ENCODE measurements around the gene LEKR1.
"Not testable (repeated sequence)": the region's sequence is repeated elsewhere in the genome, so short reads cannot be mapped to it uniquely, and the experiment has no call there.

Gene LEKR1

GRCh38 chr3:156806698-156807097 lies 19.5 kb upstream of the LEKR1 start:
- DNase-seq (ENCODE audit: low read depth in 2 of 2): no peak

GRCh38 chr3:156808025-156808424 lies 18.1 kb upstream of the LEKR1 start:
- DNase-seq (ENCODE audit: low read depth in 2 of 2): no peak

GRCh38 chr3:156811089-156811862 lies 14.9 kb upstream of the LEKR1 start:
- DNase-seq (ENCODE audit: low read depth in 2 of 2): no peak

GRCh38 chr3:156812521-156813335 lies 13.4 kb upstream of the LEKR1 start:
- no peak for DNase-seq (ENCODE audit: low read depth in 2 of 2)

- no peak for DNase-seq (ENCODE audit: low read depth in 2 of 2)
Measured at GRCh38 chr3:156814295-156814694, 11.9 kb upstream of the LEKR1 start.

GRCh38 chr3:156816091-156816793 lies 9.9 kb upstream of the LEKR1 start:
- DNase-seq (ENCODE audit: low read depth in 2 of 2): peak in 1 of 2 donors; percentile 8

GRCh38 chr3:156816794-156817645 lies 9.1 kb upstream of the LEKR1 start:
- DNase-seq (ENCODE audit: low read depth in 2 of 2): peak; percentile 65 to 71

- DNase-seq (ENCODE audit: low read depth in 2 of 2): no peak
Measured at GRCh38 chr3:156817646-156818272, 8.4 kb upstream of the LEKR1 start.

GRCh38 chr3:156818273-156818651 lies 7.9 kb upstream of the LEKR1 start:
- DNase-seq (ENCODE audit: low read depth in 2 of 2): no peak

- DNase-seq (ENCODE audit: low read depth in 2 of 2): no peak
Measured at GRCh38 chr3:156818890-156819289, 7.3 kb upstream of the LEKR1 start.

GRCh38 chr3:156819842-156820691 lies 6.1 kb upstream of the LEKR1 start:
- DNase-seq (ENCODE audit: low read depth in 2 of 2): no peak

- no peak for DNase-seq (ENCODE audit: low read depth in 2 of 2)
Measured at GRCh38 chr3:156820692-156821080, 5.5 kb upstream of the LEKR1 start.

GRCh38 chr3:156822626-156823260 lies 3.4 kb upstream of the LEKR1 start:
- not testable (repeated sequence) for DNase-seq (ENCODE audit: low read depth in 2 of 2)

GRCh38 chr3:156825795-156826143 lies 384 bp upstream of the LEKR1 start:
- DNase-seq (ENCODE audit: low read depth in 2 of 2): no peak

- no peak for DNase-seq (ENCODE audit: low read depth in 2 of 2)
Measured at GRCh38 chr3:156826896-156827882, 1.0 kb downstream of the LEKR1 start.

GRCh38 chr3:156831006-156831405 lies 4.9 kb downstream of the LEKR1 start:
- DNase-seq (ENCODE audit: low read depth in 2 of 2): no peak

GRCh38 chr3:156834435-156834834 lies 8.3 kb downstream of the LEKR1 start:
- no peak for DNase-seq (ENCODE audit: low read depth in 2 of 2)

GRCh38 chr3:156834962-156835535 lies 8.9 kb downstream of the LEKR1 start:
- DNase-seq (ENCODE audit: low read depth in 2 of 2): no peak
